ENCODE results near the gene RBM33.

RBM33 gene

DNA sequence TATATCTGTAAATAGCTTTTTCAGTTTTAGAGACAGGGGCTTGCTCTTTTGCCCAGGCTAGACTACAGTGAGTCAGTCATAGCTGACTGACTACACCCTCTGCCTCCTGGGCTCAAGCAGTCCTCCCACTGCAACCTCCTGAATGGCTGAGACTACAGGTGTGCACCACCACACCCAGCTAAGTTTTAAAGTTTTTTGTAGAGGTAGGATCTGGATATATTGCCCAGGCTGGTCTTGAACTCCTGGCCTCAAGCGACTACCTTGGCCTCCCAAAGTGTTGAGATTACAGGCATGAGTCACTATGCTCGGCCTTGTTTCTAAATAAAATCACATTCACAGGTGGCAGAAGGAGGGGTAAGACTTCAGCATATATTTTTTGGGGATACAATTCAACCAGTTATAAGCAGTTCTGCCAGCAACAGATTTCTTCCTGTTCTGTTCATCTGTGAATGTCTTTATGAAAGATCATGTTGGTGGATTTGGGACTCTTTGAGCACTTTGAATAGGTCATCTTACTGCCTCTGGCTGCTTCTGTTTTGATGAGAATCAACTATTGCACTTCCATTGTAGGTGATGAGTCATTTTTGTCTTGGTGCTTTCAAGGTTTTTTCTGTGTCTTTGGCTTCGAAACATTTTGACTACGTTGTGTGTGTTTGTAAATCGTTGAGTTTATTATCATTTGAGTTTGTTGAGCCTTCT, 15.7 kb downstream of the RBM33 start:
- Histone ChIP-seq H3K9ac (ENCODE audit: low read length) (no peak overlapping the region), H3K4me2 (ENCODE audit: low read length) (no peak overlapping the region), H3K4me3 (ENCODE audit: low read depth, low read length, poor library complexity, severe bottlenecking) (no peak overlapping the region), H3K79me2 (ENCODE audit: insufficient read depth, low read length) (peaks cover 99% of the 10 kb centered on the region), H2AFZ (ENCODE audit: low read length) (no peak overlapping the region), H3K27me3 (ENCODE audit: insufficient read depth, low read length) (no peaks in the 10 kb centered on the region), H3K9me2 (ENCODE audit: low read depth, low read length) (no peaks in the 10 kb centered on the region), H4K20me1 (ENCODE audit: insufficient read depth, low read length) (0 out of 2 replicates have a peak, but pooled peaks cover 7% of the 10 kb centered on the region), H3K4me1 (ENCODE audit: insufficient read depth, low read length, severe bottlenecking) (peaks cover 21% of the 10 kb centered on the region), H3K9me3 (ENCODE audit: low read length) (peaks cover 25% of the 10 kb centered on the region), H3K27ac (ENCODE audit: low read depth, low read length, poor library complexity, severe bottlenecking) (no peak overlapping the region), H3K36me3 (ENCODE audit: insufficient read depth, low read length) (peaks cover 67% of the 10 kb centered on the region), H3F3A (ENCODE audit: insufficient read depth, low read length) (no peaks in the 10 kb centered on the region)
- TF ChIP-seq, protein P1, sequence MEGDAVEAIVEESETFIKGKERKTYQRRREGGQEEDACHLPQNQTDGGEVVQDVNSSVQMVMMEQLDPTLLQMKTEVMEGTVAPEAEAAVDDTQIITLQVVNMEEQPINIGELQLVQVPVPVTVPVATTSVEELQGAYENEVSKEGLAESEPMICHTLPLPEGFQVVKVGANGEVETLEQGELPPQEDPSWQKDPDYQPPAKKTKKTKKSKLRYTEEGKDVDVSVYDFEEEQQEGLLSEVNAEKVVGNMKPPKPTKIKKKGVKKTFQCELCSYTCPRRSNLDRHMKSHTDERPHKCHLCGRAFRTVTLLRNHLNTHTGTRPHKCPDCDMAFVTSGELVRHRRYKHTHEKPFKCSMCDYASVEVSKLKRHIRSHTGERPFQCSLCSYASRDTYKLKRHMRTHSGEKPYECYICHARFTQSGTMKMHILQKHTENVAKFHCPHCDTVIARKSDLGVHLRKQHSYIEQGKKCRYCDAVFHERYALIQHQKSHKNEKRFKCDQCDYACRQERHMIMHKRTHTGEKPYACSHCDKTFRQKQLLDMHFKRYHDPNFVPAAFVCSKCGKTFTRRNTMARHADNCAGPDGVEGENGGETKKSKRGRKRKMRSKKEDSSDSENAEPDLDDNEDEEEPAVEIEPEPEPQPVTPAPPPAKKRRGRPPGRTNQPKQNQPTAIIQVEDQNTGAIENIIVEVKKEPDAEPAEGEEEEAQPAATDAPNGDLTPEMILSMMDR (IDR thresholded peaks at IDR 0.05; ENCODE audit: low read length): no peak
- no peak for TF ChIP-seq EZH2 (IDR thresholded peaks at IDR 0.05; ENCODE audit: borderline replicate concordance, low read length)

DNA sequence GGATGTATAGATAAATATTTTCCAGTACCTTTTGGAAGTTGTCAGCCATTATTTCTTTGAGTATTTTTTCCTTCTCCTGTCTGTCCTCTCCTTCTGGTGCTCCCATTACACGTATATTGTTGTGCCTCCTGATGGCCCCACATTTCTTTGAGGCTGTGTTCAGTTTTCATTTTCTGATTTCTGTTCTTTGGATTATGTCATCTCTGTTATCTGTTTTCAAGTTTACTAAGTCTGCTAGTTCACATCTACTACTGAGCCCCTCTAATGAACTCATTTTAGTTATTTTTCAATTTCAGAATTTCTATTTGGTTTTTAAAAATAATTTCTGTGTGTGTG, 16.3 kb downstream of the RBM33 start:
- Histone ChIP-seq H3K4me1 (ENCODE audit: insufficient read depth, low read length, severe bottlenecking) (peaks cover 23% of the 10 kb centered on the region), H3K4me2 (ENCODE audit: low read length) (no peak overlapping the region), H3K9me3 (ENCODE audit: low read length) (peaks cover 24% of the 10 kb centered on the region), H3K79me2 (ENCODE audit: insufficient read depth, low read length) (peaks cover 99% of the 10 kb centered on the region), H2AFZ (ENCODE audit: low read length) (no peak overlapping the region), H3K9ac (ENCODE audit: low read length) (no peak overlapping the region), H3K36me3 (ENCODE audit: insufficient read depth, low read length) (peaks cover 67% of the 10 kb centered on the region), H3K4me3 (ENCODE audit: low read depth, low read length, poor library complexity, severe bottlenecking) (no peak overlapping the region), H3K27ac (ENCODE audit: low read depth, low read length, poor library complexity, severe bottlenecking) (no peak overlapping the region), H3K27me3 (ENCODE audit: insufficient read depth, low read length) (no peaks in the 10 kb centered on the region), H3K9me2 (ENCODE audit: low read depth, low read length) (no peaks in the 10 kb centered on the region), H4K20me1 (ENCODE audit: insufficient read depth, low read length) (0 out of 2 replicates have a peak, but pooled peaks cover 6% of the 10 kb centered on the region), H3F3A (ENCODE audit: insufficient read depth, low read length) (no peaks in the 10 kb centered on the region)
- TF ChIP-seq EZH2 (IDR thresholded peaks at IDR 0.05; ENCODE audit: borderline replicate concordance, low read length): no peak
- TF ChIP-seq, protein P1 (IDR thresholded peaks at IDR 0.05; ENCODE audit: low read length): no peak

DNA sequence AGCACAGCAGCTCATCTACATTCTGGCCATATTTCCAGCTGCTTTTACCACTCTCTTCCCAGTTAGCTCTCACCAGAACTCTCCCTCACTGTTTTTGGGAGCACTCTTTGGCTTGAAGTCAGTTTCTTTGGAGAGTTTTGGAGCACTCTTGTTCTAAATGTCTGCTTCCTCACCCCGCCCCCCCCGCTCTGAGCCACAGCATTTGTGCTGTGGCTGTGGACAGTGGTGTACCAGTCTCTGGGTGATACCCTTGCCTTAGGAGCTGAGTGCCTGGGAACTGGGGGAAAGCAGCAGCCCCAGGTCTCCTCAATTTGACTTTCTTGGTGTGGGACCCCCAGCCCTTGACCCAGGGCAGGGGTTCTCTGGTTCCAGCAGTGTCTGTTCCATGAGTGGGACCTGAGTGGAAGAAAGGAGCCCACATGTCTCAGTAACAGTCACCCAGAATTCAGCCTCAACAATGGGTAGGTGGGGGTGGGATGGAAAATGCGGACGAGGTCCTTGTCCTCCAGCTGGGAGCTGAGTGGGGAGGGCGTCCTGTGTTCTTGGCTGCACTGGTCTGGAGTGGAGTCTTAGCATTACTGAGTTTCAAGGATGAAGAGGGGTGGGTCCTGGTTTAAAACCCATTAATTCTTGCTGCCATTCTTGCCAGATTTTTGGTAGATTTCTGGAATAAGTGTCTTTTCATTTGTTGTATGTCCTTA, 18.0 kb downstream of the RBM33 start:
- Histone ChIP-seq H4K20me1 (ENCODE audit: insufficient read depth, low read length) (0 out of 2 replicates have a peak, but pooled peaks cover 7% of the 10 kb centered on the region), H3K9ac (ENCODE audit: low read length) (no peak overlapping the region), H3F3A (ENCODE audit: insufficient read depth, low read length) (no peaks in the 10 kb centered on the region), H3K4me3 (ENCODE audit: low read depth, low read length, poor library complexity, severe bottlenecking) (no peak overlapping the region), H3K9me3 (ENCODE audit: low read length) (peaks cover 9% of the 10 kb centered on the region), H3K36me3 (ENCODE audit: insufficient read depth, low read length) (peaks cover 63% of the 10 kb centered on the region), H3K4me1 (ENCODE audit: insufficient read depth, low read length, severe bottlenecking) (peaks cover 41% of the 10 kb centered on the region), H3K4me2 (ENCODE audit: low read length) (no peak overlapping the region), H3K9me2 (ENCODE audit: low read depth, low read length) (no peaks in the 10 kb centered on the region), H2AFZ (ENCODE audit: low read length) (no peak overlapping the region), H3K79me2 (ENCODE audit: insufficient read depth, low read length) (peaks cover 99% of the 10 kb centered on the region), H3K27me3 (ENCODE audit: insufficient read depth, low read length) (no peaks in the 10 kb centered on the region), H3K27ac (ENCODE audit: low read depth, low read length, poor library complexity, severe bottlenecking) (no peak overlapping the region)
- no peak for TF ChIP-seq EZH2 (IDR thresholded peaks at IDR 0.05; ENCODE audit: borderline replicate concordance, low read length)
